ENCODE results near the gene NADSYN1.
A peak's percentile ranks its signal among the peaks of the same experiment; 100 is the strongest.

DNA sequence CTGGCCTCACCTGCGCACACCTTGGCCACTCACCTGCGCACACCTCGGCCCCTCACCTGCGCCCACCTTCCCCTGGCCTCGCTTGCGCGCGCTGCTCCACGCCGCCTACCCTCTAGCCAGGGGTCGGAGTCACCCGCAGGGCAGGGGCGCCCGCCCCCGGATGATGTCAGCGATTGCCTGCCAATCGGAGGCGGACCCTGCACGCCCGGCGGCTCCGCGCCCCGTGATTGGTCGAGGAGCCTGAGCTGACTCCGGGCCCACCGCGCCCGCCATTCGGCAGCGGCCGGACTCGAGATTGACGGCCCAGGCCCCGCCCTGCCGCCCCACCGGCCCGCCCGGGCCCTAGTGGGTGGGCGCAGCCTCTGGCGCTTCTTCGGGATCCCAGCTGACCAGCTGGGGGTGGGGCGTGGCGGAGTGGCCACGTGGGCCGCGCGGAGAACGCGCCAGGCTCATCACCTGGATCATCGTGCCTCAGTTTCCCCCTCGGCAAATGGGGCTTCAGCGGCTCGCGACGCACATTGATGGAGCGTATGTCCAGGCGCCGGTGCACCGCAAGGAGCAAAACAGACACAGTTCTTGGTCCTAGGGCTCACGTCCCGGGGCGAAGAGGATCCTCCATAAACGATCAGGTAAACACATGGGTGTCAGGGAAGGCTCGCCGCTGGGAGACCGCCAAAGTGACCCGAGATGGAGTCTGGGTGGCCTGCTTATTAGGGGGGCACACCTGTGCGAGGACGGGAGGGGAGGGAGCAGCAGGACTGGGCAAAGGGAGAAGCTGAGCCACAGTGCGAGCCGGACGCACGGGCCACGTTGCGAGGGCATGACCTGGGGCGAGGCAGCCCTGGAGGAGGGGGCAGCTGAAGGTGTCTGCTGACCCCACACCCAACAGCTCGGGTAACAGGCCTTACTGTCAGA lies 4.5 kb upstream of the NADSYN1 start, which contains the start of gene DHCR7:
- TF ChIP-seq, protein P1, sequence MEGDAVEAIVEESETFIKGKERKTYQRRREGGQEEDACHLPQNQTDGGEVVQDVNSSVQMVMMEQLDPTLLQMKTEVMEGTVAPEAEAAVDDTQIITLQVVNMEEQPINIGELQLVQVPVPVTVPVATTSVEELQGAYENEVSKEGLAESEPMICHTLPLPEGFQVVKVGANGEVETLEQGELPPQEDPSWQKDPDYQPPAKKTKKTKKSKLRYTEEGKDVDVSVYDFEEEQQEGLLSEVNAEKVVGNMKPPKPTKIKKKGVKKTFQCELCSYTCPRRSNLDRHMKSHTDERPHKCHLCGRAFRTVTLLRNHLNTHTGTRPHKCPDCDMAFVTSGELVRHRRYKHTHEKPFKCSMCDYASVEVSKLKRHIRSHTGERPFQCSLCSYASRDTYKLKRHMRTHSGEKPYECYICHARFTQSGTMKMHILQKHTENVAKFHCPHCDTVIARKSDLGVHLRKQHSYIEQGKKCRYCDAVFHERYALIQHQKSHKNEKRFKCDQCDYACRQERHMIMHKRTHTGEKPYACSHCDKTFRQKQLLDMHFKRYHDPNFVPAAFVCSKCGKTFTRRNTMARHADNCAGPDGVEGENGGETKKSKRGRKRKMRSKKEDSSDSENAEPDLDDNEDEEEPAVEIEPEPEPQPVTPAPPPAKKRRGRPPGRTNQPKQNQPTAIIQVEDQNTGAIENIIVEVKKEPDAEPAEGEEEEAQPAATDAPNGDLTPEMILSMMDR (IDR thresholded peaks at IDR 0.05 in 8 of 11, conservative IDR thresholded peaks at IDR 0.05 in 3 of 11): peak in 7 of 11 experiments; percentile 13 to 46 (median 42)
- TF ChIP-seq POLR2A (IDR thresholded peaks at IDR 0.05): peak in 2 of 3 donors; percentile 7 to 31

Measured in spleen (tissue), 7 donors.